Loucy (cell line): ENCODE data around the gene TUBA8.

Experiments
- CTCF ChIP-seq: fragments of 200-600 bp; sonication (generic); conservative IDR thresholded peaks from 2 replicates; pipeline ENCODE4 v1.5.1; 2014; ENCODE audit warnings: mild to moderate bottlenecking, antibody characterized with exemption, low read length
- EZH2phosphoT487 ChIP-seq: fragments of 200-600 bp; IDR thresholded peaks from 2 replicates; pipeline ENCODE4 v1.6.1; 2018; ENCODE audit warnings: antibody characterized with exemption, mild to moderate bottlenecking, moderate library complexity, borderline replicate concordance

GRCh38 chr22:18101536-18101935 is 9.1 kb upstream of the TUBA8 start:
- TF ChIP-seq CTCF: no peak
- no peak for TF ChIP-seq EZH2phosphoT487
